Measurements from ENCODE around the gene EDAR.

- TF ChIP-seq CTCF (IDR thresholded peaks at IDR 0.05; ENCODE audit: insufficient read depth, low read depth, low read length) (no peak), EZH2 (IDR thresholded peaks at IDR 0.05; ENCODE audit: insufficient read depth, low read length) (no peak)
Observed at GRCh38 chr2:108935271-108935741, 53.7 kb downstream of the EDAR start.

All from astrocyte (in vitro differentiated cells and primary cell).